NCI-H2107 treated with DMSO at 0.1 percent for 48 hours (cell line): ENCODE measurements around the gene CASD1.

ENCODE experiments used
- DNase-seq: peaks from one replicate; lab custom pipeline; 2025; ENCODE audit not compliant: unreplicated experiment; lab: John Stamatoyannopoulos, UW

The CASD1 gene

GRCh38 chr7:94578614-94579013 is 69.0 kb downstream of the CASD1 start:
- peak; percentile 76 for DNase-seq

GRCh38 chr7:94579470-94579869 is 69.9 kb downstream of the CASD1 start:
- no peak for DNase-seq

- peak; percentile 68 for DNase-seq
Observed at GRCh38 chr7:94580601-94581000, 71.0 kb downstream of the CASD1 start.

- peak; percentile 68 for DNase-seq
Observed at GRCh38 chr7:94584113-94584512, 74.5 kb downstream of the CASD1 start.

DNA sequence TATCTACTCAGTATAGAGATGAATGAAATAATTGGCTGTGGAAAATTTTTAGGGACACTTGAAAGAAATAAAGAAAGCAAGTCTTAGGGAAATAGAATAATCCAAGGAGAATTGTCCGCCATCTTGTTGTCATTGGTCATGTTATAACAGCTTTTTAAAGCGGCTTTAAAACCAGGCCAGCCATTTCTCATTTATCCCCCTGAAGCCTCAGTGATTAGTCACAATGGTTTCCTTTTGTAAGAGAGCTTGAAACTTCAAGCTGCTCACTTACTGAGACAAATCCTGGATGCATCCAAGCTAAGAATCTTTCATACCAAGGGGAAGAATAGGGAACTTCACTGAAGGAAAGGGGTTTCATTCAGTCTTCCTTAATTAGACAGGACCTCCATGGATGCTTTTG is 78.5 kb downstream of the CASD1 start:
- DNase-seq = no peak

DNA sequence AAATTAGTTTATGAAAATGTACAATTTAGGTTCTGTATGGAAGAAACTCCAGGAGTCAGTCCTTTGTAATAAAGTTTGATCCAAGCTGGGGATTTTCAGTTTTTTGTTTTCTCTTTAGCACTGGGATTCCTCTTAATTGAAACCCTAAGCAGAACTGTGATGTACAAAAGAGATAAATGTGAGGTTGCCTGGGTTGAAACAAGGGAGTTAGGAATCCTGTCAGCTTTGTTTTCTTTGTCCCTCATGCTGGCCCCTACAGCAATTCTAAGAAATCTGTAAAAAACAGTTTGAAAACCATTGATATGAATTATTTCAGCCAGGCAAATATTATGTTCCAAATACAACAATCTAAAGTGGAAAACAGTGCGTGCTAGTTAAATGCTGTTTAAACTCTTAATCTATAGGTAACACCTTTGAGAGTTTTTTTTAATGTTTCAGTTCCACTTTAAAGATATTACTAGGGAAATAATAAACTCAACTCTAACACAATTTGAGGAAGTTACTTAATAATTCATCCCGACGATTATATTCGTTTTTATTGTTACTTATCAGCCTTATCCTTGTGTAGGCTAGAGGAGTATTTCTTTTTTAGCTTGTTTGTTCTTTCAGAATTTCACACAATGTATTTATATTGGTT is 81.0 kb downstream of the CASD1 start:
- no peak for DNase-seq

DNA sequence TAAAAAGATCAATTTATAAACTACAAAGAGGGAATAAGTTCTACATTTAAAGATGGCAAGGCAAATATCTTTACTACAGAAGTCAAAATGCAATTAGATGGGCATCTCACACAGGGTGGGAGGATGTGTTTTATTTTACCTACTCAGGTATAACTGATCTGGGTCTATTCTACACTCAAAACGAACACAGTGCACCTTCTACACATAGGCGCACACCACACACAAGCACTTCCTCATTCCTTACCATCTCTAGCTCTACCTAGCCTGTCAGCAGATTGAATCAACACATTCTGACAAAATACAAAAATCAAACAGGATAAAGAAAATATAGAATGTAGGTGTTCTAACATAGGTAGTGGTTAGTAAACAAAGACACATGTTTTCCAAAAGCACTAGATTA is 81.6 kb downstream of the CASD1 start:
- DNase-seq = no peak

DNA sequence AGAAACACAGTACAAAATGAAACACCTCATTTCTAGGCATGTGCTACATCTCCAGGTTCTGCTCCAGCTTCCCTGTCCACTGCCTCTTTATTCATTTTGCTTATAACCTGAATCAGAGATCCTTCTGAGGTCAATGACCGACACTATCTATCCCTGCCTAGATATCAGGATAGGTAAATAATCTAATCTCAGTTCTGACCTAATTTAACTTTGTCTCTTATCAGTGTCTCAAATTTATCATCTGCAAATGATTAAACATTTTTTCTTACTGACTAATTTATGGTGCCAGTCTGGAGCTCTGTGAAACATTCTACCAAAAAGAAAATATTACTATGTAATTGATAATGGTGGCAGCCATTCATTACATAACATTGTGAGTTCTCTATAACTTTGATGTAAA is 85.3 kb downstream of the CASD1 start:
- no peak for DNase-seq

- no peak for DNase-seq
Observed at GRCh38 chr7:94595717-94596116, 86.1 kb downstream of the CASD1 start.

DNA sequence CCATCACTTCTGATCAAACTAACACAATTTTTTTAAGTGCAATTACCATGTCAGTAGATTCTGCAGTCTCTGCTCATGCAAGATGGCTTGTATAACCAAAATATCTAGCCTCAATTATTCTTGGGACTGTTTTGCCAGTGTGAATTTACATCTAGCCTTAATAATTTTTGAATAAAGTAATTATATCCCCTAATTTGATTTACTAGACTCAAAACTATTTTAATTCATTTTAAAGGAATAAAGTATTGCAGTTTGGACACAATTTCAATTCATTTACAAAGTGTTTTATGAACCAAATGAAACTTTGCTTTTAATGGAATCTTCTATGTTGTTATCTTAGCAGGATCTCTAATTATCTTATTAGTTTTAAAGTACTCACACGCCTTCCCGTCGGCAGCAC is 90.7 kb downstream of the CASD1 start:
- DNase-seq = no peak

DNA sequence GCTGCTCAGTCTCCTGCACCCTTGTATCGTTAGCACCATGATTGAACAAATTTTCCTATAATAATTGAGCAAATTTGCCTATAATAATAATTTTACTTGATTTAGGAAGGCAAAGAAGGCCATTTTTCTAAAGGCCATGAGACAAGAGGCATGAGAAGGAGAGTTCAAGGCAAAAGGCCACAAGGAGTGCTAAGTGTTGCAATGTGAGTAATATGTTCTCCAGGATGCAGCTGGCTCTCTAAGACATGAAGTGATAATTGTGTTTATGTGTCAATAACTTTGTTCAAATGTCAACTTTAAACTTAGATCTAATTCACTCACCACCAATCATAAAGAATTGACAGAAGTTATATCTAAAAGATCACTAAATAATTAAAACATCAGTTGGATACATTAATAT is 92.6 kb downstream of the CASD1 start:
- DNase-seq = no peak

DNA sequence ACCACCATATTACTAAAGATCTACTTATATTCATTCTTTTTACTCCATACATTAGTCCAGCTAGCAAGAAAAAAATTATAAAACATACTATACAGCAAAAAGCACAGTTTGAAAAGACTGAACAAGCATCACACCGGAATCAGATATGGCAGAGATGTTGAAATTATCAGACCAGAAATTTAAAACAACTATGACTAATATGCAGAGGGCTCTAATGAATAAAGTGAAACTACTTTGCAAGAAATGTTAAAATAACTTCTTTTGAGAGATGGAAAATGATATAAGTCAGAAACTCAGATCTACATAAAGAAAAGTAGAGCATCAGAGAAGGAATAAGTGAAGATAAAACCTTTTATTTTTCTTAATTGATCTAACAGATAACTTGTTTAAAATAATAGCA is 95.4 kb downstream of the CASD1 start:
- no peak for DNase-seq
